D341Med (cell line): ENCODE results near the gene RAB11FIP3.
A peak's percentile ranks its signal among the peaks of the same experiment; 100 is the strongest.
"Not testable (repeated sequence)": the region's sequence is repeated elsewhere in the genome, so short reads cannot be mapped to it uniquely, and the experiment has no call there.

Experiments used
- DNase-seq: peaks from one replicate; pipeline ENCODE4 v3.0.0; 2012; ENCODE audit warnings: low spot score

The RAB11FIP3 gene, protein sequence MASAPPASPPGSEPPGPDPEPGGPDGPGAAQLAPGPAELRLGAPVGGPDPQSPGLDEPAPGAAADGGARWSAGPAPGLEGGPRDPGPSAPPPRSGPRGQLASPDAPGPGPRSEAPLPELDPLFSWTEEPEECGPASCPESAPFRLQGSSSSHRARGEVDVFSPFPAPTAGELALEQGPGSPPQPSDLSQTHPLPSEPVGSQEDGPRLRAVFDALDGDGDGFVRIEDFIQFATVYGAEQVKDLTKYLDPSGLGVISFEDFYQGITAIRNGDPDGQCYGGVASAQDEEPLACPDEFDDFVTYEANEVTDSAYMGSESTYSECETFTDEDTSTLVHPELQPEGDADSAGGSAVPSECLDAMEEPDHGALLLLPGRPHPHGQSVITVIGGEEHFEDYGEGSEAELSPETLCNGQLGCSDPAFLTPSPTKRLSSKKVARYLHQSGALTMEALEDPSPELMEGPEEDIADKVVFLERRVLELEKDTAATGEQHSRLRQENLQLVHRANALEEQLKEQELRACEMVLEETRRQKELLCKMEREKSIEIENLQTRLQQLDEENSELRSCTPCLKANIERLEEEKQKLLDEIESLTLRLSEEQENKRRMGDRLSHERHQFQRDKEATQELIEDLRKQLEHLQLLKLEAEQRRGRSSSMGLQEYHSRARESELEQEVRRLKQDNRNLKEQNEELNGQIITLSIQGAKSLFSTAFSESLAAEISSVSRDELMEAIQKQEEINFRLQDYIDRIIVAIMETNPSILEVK

DNA sequence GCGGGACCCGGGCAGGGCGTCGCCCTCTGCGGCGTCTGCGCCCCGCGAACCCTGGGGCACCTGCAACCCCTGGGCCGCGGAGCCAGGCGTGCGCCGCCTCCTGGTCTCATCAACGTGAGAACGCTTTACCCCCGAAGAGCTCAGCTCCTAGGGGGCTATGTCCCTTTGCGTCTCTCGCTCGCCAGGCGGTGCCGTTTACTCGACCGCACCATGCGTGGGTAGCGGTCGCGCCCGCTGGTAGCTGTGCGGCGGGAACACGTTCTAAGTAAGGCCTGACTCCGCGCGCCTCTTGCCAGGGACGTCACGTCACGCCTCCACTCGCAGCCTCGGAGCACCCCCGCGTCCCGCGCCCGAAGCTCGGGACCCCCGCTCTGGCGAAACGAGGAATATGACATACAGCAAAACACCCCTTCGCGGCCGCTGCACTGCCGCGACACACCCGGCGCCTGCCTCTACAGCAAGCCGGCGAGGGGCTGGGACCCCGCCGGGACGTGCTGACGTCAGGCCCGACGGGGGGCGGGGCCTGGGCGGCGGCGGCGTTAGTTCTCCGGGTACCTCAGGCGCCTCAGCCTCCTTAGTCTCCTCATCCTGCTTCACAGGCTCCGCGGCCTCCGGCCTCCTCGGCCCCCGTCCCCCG lies at the start of gene RAB11FIP3:
RAB11FIP3 (plus strand) TSS at position 568 of the 637 bp plus-strand sequence. CDS start 358 bp downstream, outside the sequence.
- peak; percentile 94 for DNase-seq

DNA sequence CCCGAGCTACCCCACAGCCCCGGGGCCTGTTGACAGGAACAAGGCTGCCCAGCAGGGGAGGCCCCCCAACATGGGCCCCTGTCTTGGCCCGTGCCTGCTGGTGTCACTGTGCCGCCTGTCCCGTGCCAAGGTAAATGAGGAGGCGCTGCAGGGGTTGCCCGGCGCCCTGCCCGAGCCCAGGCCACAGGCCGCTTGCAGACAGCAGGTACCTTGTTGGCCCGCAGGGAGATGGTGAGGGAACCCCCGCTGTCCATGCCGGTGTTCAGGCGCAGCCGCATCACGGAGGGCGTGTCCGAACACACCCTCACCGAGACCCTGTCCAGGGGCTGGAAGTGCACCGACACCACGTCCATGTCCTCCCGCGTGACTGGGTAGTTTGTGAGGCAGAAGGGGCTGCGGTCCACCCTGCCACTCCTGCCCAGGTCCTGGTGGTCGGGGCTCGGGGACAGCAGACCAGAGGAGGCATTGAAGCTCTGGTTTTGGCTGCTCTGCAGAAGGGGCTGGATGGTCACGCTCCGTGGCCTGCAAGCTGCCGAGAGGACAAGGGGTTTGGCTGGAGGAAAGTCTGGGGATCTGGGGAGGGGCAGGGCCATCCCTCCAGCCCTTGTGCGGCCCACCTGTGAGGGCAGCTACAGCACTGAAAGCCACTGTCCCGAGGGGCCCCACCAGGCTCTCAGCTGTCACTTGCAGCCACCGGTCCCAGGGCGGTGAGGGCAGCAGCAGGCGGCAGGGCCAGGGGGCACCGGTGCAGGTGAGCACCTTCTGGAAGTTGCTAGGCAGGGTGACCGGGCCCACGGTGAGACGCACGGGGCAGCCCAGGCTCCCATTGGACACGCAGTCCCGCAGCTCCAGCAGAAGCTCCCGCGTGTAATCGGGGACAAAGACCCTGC lies 49.3 kb upstream of the RAB11FIP3 start:
- no peak for DNase-seq

GRCh38 chr16:376817-377418 lies 48.5 kb upstream of the RAB11FIP3 start:
- no peak for DNase-seq

GRCh38 chr16:377419-377951 lies 48.0 kb upstream of the RAB11FIP3 start:
- no peak for DNase-seq

DNA sequence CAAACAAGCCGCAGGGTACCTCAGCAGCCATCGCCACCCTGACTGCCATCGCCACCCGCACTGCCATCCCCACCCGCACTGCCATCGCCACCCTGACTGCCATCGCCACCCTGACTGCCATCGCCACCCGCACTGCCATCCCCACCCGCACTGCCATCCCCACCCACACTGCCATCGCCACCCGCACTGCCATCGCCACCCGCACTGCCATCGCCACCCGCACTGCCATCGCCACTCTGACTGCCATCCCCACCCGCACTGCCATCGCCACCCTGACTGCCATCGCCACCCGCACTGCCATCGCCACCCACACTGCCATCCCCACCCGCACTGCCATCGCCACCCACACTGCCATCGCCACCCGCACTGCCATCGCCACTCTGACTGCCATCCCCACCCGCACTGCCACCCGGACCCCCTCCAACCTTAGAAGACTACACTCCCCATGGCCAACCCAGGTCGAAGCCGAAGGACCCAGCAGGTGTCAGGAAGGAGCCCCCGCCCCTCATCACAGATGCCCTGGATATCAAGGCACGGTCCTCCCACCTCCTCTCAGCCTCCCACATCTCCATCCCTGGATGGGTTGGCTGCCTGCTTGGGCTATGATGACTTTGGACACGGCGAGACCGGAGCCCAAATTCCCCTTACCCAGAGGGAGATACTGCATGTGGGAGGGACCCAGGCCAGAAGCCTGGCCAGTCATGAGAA lies 47.2 kb upstream of the RAB11FIP3 start:
- not testable (repeated sequence) for DNase-seq

DNA sequence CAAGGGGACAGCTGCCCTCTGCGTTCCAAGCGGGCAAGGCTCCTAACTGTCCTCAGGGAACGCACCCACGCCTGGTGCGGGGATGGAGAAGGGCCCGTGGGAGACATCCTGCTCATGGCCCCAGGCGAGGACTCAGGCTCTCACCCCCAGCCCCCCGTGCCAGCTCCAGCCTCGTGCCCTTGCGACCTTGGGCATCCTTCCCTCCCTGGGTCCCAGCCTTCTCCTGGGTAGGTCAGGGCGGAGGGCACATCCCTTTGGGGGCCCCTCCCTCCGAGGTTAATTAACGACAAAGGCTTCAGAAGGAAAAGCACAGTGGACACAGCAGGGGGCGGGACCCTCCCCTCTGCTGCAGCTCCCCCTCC lies 46.6 kb upstream of the RAB11FIP3 start:
- no peak for DNase-seq

DNA sequence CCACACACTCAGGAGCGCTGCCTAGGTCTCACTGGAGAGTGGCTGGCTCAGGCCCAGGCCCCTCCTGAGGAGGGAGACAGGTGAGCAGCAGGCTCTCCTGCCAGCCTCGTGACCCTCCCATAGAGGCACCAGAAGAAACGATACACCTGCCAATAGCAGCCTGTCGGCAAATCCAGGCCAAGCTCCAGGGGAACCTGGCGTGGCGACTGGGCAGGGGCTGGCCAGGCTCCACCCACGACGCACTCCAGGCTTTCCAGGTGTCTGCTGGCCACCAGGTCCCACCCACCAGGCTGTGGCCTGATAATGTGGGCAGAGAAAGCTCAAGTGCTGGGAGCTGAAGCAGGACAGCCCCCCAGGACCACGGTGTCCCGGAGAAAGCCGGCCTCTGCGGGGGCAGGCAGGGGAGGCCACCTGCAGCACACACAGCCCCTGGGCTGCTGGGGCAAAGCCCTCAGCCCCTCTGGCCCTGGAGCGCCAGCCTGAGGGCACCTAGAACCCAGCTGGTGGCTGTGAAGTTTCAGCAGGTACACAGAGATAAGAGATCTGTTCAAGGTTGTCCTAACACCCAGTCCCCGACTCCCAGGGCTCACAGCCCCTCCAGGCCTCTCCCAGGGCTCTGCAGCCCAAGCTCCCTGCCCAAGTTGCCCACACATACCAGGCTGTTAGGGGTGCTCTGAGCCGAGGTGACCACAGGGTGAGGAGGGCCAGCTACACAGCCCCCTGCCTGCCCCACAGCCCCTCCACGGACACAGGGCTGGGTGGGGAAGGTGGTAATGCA lies 46.1 kb upstream of the RAB11FIP3 start:
- no peak for DNase-seq

DNA sequence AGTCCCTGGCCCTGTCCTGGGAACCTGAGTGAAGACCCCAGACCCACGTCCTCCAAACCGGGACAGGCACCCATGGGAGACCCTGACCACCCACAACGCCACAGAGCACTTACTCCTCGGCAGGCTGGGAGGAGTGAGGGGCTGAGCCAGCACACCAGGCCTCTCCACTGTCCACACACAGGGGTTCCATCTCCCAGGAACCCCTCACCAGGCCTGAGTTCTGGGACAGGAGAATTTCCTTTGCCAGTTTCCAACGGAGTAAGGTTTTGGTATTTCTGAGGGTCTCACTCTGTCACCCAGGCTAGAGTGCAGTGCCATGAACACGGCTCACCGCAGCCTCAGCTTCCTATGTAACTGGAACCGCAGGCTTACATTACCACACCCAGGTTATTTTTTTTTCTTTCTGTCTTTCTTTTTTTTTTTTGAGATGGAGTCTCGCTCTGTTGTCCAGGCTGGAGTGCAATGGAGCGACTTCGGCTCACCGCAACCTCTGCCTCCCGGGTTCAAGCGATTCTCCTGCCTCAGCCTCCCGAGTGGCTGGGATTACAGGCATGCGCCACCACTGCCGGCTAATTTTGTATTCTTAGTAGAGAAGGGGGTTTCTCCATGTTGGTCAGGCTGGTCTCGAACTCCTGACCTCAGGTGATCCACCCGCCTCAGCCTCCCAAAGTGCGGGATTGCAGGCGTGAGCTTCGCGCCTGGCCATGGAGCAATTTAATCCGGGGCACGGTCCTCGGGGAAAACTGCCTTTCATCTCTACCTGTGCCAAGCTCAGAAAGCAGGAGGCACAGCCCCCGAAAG lies 45.3 kb upstream of the RAB11FIP3 start:
- no peak for DNase-seq

DNA sequence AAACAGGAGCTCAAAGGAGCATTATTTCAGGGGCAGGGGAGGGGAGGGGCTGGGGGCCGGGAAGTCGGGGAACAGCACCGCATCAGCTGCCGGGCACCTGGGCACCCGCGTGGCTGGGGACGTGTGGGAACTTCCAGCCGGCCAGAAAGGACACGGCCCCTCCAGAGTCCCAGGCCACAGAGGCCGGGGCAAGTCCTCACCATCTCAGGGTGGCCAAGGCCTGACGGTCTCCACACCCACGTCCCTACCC lies 44.8 kb upstream of the RAB11FIP3 start:
- no peak for DNase-seq

DNA sequence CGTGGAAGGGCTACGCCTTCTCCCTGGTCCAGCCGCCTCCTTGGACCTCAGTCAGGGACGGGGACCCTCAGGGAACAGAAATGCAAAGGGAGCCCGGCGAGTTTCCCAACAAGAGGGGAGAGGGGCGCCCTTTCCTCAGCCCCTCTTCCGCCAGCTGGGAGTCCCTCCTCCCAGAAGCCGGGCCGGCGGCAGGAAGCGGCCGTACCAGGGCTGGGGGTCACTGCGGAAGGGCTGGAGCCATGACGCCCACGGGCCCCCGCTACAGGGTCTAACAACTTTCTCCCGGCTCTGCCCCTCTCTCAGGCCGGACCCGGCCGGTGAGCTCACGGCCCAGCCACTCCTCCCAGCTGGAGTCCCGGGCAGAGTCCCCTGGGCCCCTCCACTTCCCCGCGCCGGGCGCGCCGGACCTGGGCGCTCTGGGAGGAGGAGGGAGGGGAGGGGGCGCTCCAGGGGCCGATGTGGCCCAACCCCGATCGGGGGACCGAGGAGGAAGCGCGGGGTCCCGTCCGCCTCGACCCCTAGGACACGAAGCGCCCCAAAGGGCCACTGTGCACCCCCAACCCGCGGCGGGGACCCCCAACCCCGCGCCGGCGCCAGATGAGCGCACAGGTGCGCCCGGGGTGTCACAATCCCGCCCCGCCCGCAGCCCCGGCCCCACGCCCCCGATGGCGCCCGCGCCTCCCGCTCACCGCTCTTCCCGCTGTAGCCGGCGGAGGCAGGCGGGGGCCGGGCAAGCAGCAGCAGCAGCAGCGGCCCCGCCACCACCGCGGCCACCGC lies 44.2 kb upstream of the RAB11FIP3 start:
- peak; percentile 58 for DNase-seq

DNA sequence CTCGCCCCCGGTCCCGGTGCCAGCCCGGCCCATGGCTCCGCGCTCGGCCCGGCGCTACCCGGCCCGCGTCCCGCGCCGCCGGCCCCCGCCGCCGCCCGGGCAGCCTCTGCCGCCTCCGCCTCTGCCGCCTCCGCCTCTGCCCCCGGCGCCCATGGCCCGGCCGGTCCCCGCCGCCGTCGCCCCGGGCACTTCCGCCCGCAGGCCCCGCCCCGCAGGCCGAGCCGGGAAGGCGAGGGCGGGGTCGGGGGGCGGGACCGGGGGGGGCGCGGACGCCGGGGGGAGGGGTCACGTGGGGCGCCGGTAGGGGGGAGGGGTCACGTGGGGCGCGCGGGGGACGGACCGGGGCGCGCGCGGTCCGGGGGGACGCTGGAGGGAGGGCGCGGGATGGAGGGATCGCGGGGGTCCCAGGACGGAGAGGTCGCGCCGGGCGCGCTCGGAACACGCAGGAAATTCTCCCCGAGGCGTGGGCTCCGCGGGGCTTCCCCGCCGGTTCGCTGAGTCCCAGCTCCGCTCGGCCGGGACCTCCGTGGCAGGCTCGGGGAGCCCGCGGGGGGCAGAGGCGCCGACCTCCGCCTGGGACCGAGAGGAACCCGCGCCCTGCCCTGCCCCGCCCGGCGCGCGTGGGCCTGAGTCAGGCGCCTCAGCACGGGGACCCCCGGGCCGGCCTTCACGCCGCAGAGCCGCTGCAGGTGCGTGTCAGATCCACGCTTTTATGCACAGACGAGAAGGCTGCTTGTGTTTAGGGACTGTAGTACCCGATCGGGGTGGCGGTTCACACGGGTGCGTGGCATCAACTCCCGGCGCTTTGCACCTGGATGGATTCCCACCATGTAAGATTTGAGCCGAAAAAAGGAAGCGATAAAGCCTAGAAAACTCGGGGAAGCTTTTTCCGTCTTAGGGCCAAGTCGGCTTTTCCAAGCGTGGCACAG lies 43.4 kb upstream of the RAB11FIP3 start, which contains the start of gene PGAP6:
PGAP6 (minus strand) TSS at position 190 of the 929 bp plus-strand sequence; CDS start at position 33, 157 bp downstream.
- DNase-seq: peak; percentile 96

DNA sequence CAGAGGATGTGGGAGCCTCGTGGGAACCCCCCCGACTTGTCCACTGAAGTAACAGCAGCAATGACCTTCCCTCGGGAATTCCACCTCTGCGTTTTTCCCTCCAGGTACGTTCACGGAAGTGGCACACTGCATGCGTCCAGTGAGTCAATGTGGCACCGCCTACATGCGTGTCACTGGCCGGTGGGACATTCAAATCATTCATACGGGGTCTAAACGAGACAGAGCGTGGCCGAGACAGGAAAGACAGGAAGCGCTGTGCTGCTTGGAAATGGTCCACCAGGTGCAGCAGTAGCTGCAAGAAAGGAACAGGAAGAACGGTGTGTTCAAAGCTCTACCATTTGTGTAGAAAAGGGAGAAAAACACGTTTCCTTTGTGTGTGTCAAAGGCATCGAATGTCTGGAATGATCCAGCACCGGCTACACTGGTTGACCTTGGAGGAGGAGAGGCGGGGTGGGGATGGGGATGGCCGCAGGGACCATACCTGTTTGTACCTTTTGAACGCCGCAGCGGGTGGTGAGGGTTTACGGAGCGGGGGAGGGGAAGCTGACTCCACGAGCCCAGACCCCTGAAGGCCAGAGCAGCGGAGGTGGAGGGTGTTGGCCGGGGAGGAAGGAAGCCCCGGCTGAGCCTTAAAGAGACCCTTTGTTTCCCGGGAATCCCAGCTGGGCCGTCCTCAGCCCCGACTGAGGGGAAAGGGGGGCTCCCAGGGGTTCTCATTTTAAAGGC lies 42.0 kb upstream of the RAB11FIP3 start:
- DNase-seq: no peak

GRCh38 chr16:386641-387156 lies 38.8 kb upstream of the RAB11FIP3 start:
- DNase-seq: no peak

GRCh38 chr16:387761-388666 lies 37.4 kb upstream of the RAB11FIP3 start:
- not testable (repeated sequence) for DNase-seq

DNA sequence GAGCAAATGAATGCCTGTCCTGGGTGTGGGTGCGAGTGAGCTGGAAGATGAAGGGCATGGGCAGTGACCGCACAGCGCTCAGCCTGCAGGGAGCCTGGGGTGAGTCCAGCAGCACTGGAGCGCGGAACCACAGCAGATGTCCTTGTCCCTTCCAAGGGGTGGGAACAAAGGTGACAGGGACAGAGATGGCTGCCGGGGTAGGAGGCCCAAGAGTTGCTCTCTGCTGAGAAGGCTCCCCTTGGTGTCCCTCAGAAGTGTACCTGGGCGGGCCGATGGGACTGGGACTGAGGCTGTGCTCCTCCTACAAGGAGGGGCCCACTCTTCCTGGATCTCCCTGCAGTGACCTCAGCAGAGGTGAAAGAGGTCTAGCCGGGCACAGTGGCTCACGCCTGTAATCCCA lies 36.1 kb upstream of the RAB11FIP3 start:
- no peak for DNase-seq
